A549 (cell line): ENCODE measurements around the gene MMP10.

Source experiments
- MYC ChIP-seq: IDR thresholded peaks from 2 replicates; pipeline ENCODE4 v1.6.1; 2012; ENCODE audit warnings: mild to moderate bottlenecking, inconsistent platforms, low read length, improper control_type of control experiment, borderline replicate concordance
- POLR2A ChIP-seq: IDR thresholded peaks from 2 replicates; pipeline ENCODE4 v1.6.1; 2012; ENCODE audit warnings: mild to moderate bottlenecking, low read length
- TF ChIP-seq, protein P1 (sequence below): fragments of >200 bp; sonication (Bioruptor Twin); formaldehyde crosslinking; IDR thresholded peaks from 3 replicates; pipeline ENCODE4 v1.5.1; 2016

DNA sequence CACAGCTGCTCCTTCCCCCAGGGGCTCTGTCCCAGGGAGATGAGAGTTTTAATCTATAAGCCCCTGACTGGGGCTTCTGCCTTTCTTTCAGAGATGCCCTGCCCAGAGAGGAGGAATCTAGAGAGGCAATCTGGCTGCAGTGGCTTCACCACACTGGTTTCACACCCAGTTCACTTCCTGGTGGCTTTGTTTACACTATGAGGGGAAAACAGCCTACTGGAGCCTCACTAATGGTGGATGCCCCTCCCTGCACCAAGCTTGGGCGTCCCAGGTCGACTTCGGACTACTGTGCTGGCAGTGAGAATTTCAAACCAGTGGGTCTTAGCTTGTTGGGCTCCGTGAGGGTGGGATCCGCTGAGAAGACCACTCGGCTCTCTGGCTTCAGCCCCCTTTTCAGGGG is 39.1 kb upstream of the MMP10 start:
- TF ChIP-seq MYC (no peak), POLR2A (no peak)
- TF ChIP-seq, protein P1, sequence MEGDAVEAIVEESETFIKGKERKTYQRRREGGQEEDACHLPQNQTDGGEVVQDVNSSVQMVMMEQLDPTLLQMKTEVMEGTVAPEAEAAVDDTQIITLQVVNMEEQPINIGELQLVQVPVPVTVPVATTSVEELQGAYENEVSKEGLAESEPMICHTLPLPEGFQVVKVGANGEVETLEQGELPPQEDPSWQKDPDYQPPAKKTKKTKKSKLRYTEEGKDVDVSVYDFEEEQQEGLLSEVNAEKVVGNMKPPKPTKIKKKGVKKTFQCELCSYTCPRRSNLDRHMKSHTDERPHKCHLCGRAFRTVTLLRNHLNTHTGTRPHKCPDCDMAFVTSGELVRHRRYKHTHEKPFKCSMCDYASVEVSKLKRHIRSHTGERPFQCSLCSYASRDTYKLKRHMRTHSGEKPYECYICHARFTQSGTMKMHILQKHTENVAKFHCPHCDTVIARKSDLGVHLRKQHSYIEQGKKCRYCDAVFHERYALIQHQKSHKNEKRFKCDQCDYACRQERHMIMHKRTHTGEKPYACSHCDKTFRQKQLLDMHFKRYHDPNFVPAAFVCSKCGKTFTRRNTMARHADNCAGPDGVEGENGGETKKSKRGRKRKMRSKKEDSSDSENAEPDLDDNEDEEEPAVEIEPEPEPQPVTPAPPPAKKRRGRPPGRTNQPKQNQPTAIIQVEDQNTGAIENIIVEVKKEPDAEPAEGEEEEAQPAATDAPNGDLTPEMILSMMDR: no peak
